Stimulated activated CD8-positive, alpha-beta memory T cell treated with anti-CD3 and anti-CD28 coated beads, Interleukin-7, amount 100 ng/mL, for 4 hours (primary cell): ENCODE data around the gene RIPK4.

Source experiments
- DNase-seq, 2 donors: peaks; one replicate each; pipeline ENCODE4 v3.0.0-alpha.2; 2020; ENCODE audit warnings: low read depth in 2 of 2

The RIPK4 gene

DNA sequence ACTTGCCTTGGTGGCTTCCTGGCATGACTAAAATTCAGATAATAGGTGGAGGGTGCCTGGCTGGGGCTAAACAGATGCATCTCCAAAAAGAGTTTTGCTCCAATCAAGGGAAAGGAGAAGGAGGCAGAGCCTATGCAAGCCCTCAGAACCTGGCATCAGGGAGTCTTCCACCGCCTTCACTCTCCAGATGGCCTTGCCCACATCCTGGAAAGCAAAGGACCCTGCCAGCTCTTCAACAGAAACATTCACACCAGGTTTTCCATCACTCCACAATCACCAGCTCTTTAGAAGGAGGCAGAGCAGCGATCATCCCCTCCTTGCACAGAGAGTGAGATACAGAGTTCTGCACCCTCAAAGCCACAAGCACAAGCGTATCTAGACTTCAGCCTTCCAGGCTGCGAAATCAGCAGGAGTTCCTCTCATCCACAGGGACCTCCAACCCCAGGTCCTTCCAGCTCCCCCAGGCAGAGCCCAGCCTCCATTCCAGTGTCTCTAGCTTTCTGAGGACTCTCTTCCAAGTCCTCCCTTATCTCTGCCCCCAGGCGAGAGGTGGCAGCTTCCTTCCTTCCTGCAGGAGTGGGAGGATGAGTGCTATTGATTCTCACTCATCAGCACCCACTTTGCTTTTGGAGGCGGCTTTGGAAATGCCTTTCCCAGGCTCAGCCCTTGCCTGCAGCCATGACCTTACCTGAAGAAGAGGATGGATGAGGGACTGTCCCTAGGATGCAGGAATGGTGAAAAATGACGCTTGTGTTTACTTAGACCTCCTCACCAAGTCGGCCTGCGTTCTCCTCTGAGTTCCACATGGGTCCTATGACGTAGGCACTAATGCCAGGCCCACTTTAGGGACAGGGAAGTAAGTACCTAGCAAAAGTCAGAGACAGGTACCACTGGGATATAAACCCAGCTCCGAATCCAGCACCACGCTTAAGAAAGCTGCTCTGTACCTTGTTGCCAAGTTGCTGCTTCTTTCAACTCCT, 75.4 kb downstream of the RIPK4 start:
- DNase-seq, result no peak
